Measurements from ENCODE around the gene TXNDC8.
"Not testable (repeated sequence)": the region's sequence is repeated elsewhere in the genome, so short reads cannot be mapped to it uniquely, and the experiment has no call there.

TXNDC8 gene

GRCh38 chr9:110337727-110338126, at the start of gene TXNDC8:
TXNDC8 (minus strand) TSS chr9:110337863.
- no peak for DNase-seq (ENCODE audit: low read depth)

- DNase-seq (ENCODE audit: low read depth) = no peak
These were observed 45.8 kb upstream of the TXNDC8 start for GRCh38 chr9:110383491-110383890.

- no peak for DNase-seq (ENCODE audit: low read depth)
These were observed 45.1 kb upstream of the TXNDC8 start for GRCh38 chr9:110382731-110383130.

GRCh38 chr9:110371411-110372007, 33.8 kb upstream of the TXNDC8 start:
- DNase-seq (ENCODE audit: low read depth) = no peak

- DNase-seq (ENCODE audit: low read depth) = no peak
These were observed 32.7 kb upstream of the TXNDC8 start for GRCh38 chr9:110370315-110370714.

- no peak for DNase-seq (ENCODE audit: low read depth)
These were observed 26.8 kb upstream of the TXNDC8 start for GRCh38 chr9:110364451-110364850.

- DNase-seq (ENCODE audit: low read depth) = not testable (repeated sequence)
These were observed 21.3 kb upstream of the TXNDC8 start for GRCh38 chr9:110358992-110359391.

- DNase-seq (ENCODE audit: low read depth) = no peak
These were observed 19.8 kb upstream of the TXNDC8 start for GRCh38 chr9:110357505-110357904.

GRCh38 chr9:110356639-110357395, 19.2 kb upstream of the TXNDC8 start:
- DNase-seq (ENCODE audit: low read depth) = no peak

- no peak for DNase-seq (ENCODE audit: low read depth)
These were observed 18.2 kb upstream of the TXNDC8 start for GRCh38 chr9:110355911-110356310.

- peak; percentile 50 for DNase-seq (ENCODE audit: low read depth)
These were observed 13.4 kb upstream of the TXNDC8 start for GRCh38 chr9:110351009-110351467.

- no peak for DNase-seq (ENCODE audit: low read depth)
These were observed 8.7 kb upstream of the TXNDC8 start for GRCh38 chr9:110346325-110346724.

- no peak for DNase-seq (ENCODE audit: low read depth)
These were observed 7.2 kb upstream of the TXNDC8 start for GRCh38 chr9:110344821-110345220.

GRCh38 chr9:110343551-110343950, 5.9 kb upstream of the TXNDC8 start:
- no peak for DNase-seq (ENCODE audit: low read depth)

- no peak for DNase-seq (ENCODE audit: low read depth)
These were observed 2.6 kb upstream of the TXNDC8 start for GRCh38 chr9:110340306-110340705.

- DNase-seq (ENCODE audit: low read depth) = no peak
These were observed 480 bp upstream of the TXNDC8 start for GRCh38 chr9:110338143-110338542.

GRCh38 chr9:110336363-110336762, 1.3 kb downstream of the TXNDC8 start:
- no peak for DNase-seq (ENCODE audit: low read depth)

GRCh38 chr9:110334871-110335270, 2.8 kb downstream of the TXNDC8 start:
- no peak for DNase-seq (ENCODE audit: low read depth)

- no peak for DNase-seq (ENCODE audit: low read depth)
These were observed 3.5 kb downstream of the TXNDC8 start for GRCh38 chr9:110334183-110334582.

GRCh38 chr9:110332766-110333165, 4.9 kb downstream of the TXNDC8 start:
- DNase-seq (ENCODE audit: low read depth) = no peak

- no peak for DNase-seq (ENCODE audit: low read depth)
These were observed 7.1 kb downstream of the TXNDC8 start for GRCh38 chr9:110330484-110331105.

- no peak for DNase-seq (ENCODE audit: low read depth)
These were observed 7.9 kb downstream of the TXNDC8 start for GRCh38 chr9:110329639-110330230.

GRCh38 chr9:110328763-110329162, 8.9 kb downstream of the TXNDC8 start:
- DNase-seq (ENCODE audit: low read depth) = no peak

Data from non-pigmented ciliary epithelial cell (primary cell).